HG03060 (cell line): ENCODE results near the gene XYLT1.

ENCODE experiments used
- ATAC-seq: cut with Tn5 transposase; IDR thresholded peaks from one replicate; pipeline ENCODE4 v1.9.1; 2021; ENCODE audit warnings: low read depth, moderate number of reproducible peaks; ENCODE audit not compliant: unreplicated experiment

The XYLT1 gene

DNA sequence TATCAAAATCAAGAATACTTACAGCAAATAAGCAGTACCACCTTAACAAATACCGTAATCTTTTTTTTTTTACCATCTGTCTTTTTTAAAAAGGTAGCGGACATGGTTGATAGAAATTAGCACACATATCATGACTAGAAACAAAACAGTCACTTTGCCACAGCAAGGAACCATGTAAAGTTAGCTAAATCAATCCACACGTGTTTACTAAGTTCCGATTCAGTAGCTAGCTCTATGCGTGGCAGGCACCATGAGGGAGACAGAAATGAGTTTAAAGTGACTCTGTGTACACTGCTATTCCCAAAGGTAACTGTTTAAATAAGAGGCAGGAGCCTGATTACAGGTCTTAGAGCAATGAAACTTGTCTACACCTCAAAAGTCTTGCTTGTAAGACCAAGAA is 108.6 kb downstream of the XYLT1 start:
- ATAC-seq: no peak

DNA sequence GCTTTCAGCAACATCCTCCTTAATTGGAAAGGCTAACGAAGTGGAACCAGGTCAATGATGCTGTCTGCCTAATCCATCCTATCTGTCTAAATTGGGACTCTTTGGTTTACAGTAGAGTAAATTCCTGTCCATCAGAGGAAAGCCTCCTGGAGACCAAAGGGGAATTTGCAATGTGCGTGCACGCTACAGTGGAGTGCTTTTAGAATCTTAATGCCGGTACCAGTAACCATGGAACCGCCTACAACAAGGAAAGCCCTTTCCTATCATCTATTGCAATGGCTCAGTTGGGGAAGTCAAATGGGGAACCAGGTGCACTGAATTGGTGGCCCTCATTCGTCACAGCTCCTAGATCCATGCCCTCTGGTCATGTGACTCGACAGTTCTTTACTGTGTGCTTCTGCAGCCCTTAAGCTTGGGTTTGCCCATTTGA is 110.1 kb downstream of the XYLT1 start:
- ATAC-seq: no peak

GRCh38 chr16:17359788-17360390 is 110.9 kb downstream of the XYLT1 start:
- no peak for ATAC-seq

DNA sequence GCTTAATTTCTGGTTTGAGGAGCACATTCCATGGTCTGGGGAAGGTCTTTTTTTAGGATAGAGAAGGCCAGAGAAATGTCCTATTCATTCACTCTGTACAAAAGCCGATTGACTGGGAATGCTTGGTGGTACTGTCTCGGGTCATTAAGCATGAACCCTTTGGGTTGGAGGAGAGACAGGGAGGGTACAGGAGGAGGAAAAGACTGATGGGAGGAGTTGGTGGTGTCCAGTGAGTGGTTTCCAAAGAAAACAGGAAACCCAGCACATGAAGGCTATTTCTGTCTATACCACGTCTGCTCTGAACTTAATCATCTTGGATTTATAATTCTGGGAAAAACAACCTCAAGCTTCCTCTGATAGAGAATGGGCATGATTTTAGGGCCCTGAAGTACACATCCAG is 111.9 kb downstream of the XYLT1 start:
- no peak for ATAC-seq

DNA sequence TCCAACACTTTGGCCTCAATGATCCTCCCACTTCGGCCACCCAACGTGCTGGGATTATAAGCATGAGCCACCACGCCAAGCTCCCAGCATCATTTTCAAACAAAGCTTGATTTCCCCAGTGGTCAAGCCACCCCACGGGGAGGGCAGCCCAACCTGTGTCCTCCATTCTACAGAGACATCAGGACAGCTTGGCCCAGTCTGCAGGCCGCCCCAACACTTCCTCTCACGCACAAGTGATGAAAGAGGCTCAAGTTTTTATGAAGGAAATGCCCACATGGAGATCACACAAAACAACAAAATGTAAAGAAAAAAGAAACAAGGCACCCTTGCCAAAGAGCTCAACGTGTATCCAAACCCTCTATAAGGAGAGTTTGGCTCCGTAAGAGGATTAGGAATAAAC is 112.4 kb downstream of the XYLT1 start:
- ATAC-seq: no peak

DNA sequence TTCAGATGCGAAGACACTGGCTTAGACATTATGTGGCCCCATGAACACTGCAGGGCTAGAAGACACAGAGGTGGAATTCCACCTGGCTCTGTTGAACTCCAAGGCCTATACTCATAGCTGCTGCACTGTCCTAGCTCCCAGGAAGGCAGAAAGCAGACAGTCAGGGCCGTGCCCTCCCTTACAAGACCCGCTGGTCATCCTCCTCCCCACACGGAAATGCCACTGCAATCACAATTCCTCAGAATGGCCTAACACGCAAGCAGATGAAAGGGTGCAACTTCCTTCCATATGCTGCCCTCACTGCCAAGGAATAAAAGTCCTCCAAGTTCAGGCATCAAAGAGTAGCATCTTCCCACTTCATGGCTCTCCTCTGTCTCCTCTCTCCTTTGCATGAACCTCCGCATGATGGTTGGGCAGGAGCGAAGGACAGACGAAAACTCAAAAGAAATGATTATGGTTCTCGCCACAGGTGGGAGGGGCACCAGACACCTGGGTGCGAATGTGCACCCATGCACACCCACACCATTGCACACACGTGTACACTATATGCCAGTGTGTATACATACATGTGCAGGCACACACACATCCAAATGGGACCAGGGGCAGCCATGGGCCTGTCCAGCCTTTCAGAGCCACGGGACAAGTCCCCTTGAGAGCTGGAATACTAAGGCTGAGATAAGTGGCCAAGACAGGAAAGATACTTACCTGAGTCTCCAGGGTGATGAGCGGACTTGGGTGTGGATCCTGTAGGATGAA is 113.3 kb downstream of the XYLT1 start:
- no peak for ATAC-seq

GRCh38 chr16:17356243-17356933 is 114.4 kb downstream of the XYLT1 start:
- ATAC-seq: no peak

- no peak for ATAC-seq
Observed at GRCh38 chr16:17354685-17355084, 116.1 kb downstream of the XYLT1 start.

DNA sequence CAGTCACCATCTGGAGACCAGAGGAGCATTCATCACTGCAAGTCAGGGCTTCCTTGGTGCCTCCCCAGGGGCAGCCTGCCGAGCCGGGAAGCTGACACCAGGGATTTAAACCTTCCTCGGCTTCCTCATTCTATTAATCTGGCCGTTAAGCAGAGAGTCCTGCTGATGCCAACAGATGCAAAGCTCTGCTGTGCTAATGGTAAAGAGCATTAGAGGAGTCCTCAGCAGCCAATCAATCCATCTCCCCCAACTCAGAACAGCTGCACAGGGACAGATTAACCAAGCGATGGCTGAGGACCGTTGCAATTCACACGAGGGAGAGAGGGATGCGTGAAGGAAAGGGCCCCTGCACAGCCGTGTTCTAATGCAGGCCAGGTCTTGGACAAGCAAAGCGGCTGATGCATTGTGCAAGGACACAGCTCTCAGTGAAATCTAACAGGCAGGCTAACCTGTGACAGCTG is 116.6 kb downstream of the XYLT1 start:
- no peak for ATAC-seq

- no peak for ATAC-seq
Observed at GRCh38 chr16:17353561-17353960, 117.2 kb downstream of the XYLT1 start.

DNA sequence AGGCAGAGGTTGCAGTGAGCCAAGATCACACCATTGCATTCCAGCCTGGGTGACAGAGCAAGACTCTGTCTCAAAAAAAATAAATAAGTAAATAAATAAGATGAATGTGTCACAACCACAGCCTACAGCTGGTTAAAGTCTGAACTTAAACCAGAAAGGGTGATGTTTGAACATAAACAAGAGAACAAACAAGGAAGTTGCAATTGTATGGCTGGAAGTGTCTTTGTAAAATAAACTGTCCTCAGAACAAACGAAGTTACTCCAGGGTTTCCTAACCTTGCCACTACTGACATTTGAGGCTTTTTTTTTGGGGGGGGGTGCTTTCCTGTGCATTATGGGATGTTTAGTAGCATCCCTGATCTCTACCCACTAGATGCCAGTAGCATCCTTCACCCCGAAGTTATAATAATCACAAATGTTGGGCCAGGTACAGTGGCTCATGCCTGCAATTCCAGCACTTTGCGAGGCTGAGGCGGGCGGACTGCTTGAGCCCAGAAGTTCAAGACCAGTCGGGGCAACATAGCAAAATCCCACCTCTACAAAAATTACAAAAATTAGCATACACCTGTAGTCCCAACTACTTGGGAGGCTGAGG is 119.2 kb downstream of the XYLT1 start:
- no peak for ATAC-seq

DNA sequence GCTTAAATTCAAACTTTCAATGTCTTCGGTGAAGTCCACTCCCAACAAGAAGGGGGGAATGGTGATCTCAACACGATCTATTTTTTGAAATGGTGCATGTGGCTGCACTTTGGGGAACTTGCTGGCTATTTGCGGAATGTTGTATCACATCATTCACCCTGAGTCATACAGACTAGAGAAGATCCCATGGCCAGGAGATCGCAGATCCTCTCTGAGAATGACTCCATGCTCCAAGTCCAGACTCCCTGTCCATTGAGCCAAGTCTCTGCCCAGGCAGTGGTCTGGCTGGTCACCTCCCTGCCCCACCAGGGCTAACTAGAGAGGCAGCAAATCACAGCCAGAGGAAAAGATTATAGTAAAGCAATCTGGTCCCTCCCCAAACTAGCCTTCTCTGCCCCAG is 120.6 kb downstream of the XYLT1 start:
- ATAC-seq: no peak

- ATAC-seq: no peak
Observed at GRCh38 chr16:17348826-17349225, 121.9 kb downstream of the XYLT1 start.

DNA sequence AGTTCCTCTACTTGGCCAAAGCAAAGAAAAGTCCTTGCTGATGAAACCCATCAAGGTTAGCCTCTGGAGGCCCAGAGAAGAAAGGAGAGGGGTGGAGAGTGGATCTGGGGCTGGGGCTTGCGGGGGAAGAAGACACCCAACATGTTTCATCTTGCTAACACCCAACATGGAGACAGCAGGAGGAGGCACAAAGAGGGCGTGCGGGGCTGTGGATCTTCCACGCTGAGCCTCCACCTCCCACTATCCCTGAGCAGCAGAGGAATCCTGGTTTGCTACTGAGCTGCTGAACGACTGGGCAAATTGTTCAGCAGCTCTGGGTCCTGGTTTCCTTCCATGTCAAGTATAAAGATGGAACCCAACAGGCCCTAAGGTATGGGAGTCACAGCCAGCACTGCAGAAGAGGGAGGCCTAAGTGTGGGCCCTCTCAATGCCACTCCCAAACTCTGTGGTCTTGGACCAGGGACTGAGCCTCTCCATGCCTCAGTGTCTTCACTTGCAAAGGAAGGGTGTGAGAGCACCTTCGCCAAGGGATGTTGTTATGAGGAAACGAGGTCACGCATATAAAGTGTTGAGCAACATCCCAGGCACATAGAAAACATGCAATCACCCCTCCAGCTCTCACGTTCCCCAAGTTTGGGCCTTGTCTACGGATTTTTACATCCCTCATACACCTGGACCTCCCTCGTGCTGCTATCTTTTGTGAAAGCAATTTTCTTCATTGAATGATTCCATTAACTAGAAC is 122.5 kb downstream of the XYLT1 start:
- no peak for ATAC-seq

- ATAC-seq: no peak
Observed at GRCh38 chr16:17347624-17348023, 123.1 kb downstream of the XYLT1 start.

DNA sequence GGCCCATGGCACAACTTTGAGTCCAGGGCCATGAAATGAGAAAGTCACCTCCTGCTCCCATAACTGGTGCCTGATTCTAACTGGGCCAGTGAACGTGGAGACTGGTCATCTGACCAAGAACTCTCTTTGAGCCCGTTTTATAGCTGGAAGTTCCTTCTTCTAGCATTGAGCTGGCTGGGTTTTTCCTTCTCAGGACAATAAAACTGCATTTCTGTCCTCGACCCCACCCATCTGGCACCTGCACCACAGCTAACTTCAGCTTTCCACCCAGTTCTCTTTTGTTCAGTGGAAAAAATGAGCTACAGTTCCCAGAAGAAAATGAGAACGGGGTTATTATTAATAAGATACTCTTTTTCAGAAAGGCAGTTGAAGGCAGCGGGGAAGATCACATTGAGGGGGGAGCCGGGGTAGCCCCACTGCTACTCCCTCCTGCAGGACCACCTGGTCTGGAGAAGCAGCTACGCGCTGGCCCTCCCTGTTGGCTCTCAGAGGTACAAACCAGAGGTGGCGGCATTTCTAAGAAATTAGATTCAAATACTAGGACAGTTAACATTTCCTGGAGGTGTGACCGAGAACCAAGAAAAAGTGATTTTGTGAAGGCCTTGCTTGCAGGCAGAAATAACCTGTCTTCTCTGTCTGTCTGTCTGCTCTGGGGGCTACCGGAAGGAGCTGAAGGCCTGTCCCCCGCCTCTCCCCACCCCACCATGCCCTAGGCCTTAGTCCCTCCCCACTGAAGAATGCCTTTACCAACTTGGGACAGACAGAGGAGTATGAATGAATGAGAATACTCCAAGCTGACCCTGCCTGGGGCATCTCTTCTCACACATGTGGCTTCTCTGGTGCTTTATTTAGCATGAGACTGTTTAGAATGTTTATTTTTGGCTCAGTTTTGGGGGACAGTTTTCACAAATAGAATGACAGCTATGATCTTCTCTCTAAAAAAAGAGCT is 123.9 kb downstream of the XYLT1 start:
- ATAC-seq: no peak

DNA sequence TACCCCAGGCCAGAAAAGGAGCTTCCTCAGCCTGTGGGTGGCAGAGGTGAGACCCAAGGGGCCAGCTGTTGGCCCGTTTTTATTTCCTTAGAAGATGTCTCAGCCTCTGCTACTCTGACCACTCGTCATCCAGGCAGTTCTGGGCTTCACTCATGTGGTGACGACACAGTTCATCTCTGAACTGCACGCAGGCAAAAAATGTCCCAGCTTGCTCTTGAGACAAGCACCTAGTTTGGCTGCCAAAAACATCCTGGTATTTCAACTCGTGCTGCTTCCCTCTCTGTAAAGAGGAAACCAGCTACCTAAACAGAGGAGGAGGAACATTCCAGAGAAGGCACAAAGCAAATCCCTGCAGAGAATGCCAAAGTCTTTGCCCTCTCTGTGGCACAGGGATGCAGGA is 125.7 kb downstream of the XYLT1 start:
- no peak for ATAC-seq

- ATAC-seq: no peak
Observed at GRCh38 chr16:17343728-17344127, 127.0 kb downstream of the XYLT1 start.

DNA sequence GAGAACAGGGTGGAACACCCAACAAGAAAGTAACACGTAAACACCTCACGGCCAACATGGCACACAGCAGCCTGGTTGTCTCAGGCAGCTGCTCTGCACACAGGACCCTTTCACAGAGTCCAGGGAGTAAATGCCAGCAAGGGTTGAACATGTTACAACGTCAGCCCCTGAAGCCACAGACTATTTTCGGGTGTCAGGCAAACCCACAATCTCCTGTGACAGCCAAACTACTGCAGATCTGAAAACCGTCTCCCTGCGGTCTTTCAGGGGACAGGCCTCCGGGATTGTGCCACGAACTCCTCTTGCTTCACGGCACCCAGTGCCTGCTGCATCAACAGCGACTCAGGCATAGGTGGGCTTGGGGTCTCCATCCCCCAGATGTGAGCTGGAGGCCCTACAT is 127.7 kb downstream of the XYLT1 start:
- ATAC-seq: no peak

DNA sequence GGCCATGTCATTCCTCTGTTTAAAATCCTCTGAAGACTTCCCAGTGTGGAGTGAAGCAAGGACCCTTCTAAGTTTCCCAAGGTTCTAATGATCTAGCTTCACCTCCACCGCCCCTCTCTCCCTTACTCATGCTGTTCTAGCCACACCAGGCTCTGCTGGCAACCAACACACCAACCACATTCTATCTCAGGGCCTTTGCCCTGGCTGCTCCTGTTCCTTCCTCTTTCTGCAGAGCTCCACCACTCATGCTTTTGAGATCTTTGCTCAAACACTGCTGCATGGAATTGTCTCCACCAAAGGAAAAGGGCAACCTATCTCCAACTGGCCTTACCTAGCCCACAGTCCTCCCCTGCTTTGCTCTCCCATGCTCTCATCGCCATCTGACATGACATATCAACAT is 128.7 kb downstream of the XYLT1 start:
- ATAC-seq: no peak
